HFFc6 (cell line): ENCODE data around the gene KCNF1. TPM values are rescaled to one million over a fixed set of nuclear protein-coding genes. Genes with fewer than 3 reads are reported as not detected.

ENCODE experiments used
- DNase-seq: peaks from one replicate; pipeline ENCODE4 v3.0.0-alpha.2; 2018
- H3K27ac Mint-ChIP-seq: 2 replicates; pipeline ENCODE4 v1.8.0; 2020; ENCODE audit warnings: mild to moderate bottlenecking, mixed read lengths
- H3K27me3 Mint-ChIP-seq: 2 replicates; pipeline ENCODE4 v1.8.0; 2021; ENCODE audit warnings: mild to moderate bottlenecking, moderate library complexity, mixed read lengths; ENCODE audit not compliant: insufficient read depth
- H3K36me3 Mint-ChIP-seq: 2 replicates; pipeline ENCODE4 v1.8.0; 2021; ENCODE audit warnings: low read depth, mixed read lengths
- H3K4me1 Mint-ChIP-seq: 2 replicates; pipeline ENCODE4 v1.8.0; 2020; ENCODE audit warnings: low read depth, mixed read lengths
- H3K4me3 Mint-ChIP-seq: 2 replicates; pipeline ENCODE4 v1.8.0; 2020; ENCODE audit warnings: mild to moderate bottlenecking, moderate library complexity, mixed read lengths
- H3K9me3 Mint-ChIP-seq: 2 replicates; pipeline ENCODE4 v1.8.0; 2020; ENCODE audit warnings: mild to moderate bottlenecking, mixed read lengths
- total RNA-seq, 6 experiments: library from RNA; stranded (reverse); fragmentation: NEBNext Ultra II Directional; extraction: Animal tissue kit (Norgen Biotek cat#: 25700); gene quantifications; 2 replicates in 1 of 6; 3 replicates in 5 of 6; pipeline ENCODE4 v1.2.3, GENCODE V29; 2021
- TF ChIP-seq, protein P1 (sequence below): fragments of 200-600 bp; sonication (generic); IDR thresholded peaks from 2 replicates; pipeline ENCODE4 v1.5.0; 2021; ENCODE audit warnings: antibody characterized with exemption, mild to moderate bottlenecking

KCNF1 gene
- total RNA-seq, 6 experiments from 2014 or later: 0.14 to 0.26 (median 0.18) TPM; not detected in 3

DNA sequence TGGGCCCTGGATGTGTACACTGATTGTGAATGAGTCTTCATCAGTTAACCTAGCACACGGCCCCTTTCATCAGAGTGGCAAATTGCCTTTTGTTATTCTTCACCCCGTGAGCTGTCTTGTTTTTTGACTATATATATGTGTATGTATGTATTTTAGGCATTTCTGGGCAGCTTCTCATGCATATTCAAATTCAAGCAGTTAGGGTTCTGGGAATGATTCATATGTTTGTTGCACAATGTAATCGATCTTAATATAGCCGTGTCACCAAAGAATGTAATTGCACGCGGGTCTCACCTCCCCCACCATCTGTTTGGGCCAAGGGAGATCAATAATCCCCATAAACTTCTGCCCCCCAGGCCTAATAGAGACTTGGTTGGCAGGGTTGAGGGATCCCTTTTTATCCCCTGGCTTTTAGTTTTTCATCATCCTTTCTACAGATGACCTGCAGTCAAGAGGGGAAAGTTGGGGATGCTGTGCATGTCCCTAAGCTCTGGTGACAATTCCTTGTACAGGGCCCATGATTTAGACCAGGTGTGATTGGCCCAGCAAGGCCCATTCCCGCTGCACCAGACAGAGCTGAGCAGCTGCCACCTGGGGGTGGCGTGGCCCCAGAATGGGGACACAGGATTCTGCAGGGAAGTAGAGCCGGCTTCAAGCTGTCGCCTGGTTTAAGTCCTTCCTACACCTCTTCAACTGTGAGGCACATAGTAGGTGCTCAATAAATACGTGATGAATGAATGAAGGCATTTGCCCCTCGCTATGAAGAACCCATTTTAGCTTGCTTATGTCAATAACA lies 19.2 kb downstream of the KCNF1 start:
- Mint-ChIP-seq H3K27ac (no peak overlapping the region), H3K4me3 (no peak overlapping the region), H3K27me3 (peaks cover 14% of the 10 kb centered on the region), H3K36me3 (no peaks in the 10 kb centered on the region), H3K9me3 (no peaks in the 10 kb centered on the region), H3K4me1 (peaks cover 68% of the 10 kb centered on the region)
- TF ChIP-seq, protein P1, sequence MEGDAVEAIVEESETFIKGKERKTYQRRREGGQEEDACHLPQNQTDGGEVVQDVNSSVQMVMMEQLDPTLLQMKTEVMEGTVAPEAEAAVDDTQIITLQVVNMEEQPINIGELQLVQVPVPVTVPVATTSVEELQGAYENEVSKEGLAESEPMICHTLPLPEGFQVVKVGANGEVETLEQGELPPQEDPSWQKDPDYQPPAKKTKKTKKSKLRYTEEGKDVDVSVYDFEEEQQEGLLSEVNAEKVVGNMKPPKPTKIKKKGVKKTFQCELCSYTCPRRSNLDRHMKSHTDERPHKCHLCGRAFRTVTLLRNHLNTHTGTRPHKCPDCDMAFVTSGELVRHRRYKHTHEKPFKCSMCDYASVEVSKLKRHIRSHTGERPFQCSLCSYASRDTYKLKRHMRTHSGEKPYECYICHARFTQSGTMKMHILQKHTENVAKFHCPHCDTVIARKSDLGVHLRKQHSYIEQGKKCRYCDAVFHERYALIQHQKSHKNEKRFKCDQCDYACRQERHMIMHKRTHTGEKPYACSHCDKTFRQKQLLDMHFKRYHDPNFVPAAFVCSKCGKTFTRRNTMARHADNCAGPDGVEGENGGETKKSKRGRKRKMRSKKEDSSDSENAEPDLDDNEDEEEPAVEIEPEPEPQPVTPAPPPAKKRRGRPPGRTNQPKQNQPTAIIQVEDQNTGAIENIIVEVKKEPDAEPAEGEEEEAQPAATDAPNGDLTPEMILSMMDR: no peak
- DNase-seq: no peak

DNA sequence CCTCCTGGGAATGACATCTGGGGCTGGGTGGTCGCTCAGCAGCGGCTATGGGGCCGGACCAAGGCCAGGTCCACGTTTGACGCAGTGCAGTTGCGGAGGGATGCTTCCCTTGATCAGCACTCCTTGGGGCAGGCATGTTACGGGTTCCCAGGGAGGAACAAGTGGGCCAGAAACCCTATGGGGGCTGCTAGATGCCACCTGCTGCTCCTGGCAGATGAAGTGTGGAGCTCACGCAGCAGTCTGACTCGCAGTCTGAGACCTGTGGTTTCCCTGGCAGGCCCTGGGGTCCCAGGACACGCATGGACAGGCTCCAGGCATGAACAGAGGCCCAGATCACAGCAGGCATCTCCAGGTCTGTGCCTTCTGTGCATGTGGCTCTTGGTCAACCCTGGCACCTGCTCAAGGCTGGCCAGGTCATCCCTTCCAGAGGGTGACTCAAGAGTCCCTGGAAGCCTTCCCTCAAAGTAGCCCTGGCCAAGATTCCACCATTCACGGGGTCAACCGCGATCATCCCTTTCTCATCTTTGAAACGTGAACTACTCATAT lies 20.0 kb downstream of the KCNF1 start:
- H3K27me3 Mint-ChIP-seq: peaks cover 8% of the 10 kb centered on the region

DNA sequence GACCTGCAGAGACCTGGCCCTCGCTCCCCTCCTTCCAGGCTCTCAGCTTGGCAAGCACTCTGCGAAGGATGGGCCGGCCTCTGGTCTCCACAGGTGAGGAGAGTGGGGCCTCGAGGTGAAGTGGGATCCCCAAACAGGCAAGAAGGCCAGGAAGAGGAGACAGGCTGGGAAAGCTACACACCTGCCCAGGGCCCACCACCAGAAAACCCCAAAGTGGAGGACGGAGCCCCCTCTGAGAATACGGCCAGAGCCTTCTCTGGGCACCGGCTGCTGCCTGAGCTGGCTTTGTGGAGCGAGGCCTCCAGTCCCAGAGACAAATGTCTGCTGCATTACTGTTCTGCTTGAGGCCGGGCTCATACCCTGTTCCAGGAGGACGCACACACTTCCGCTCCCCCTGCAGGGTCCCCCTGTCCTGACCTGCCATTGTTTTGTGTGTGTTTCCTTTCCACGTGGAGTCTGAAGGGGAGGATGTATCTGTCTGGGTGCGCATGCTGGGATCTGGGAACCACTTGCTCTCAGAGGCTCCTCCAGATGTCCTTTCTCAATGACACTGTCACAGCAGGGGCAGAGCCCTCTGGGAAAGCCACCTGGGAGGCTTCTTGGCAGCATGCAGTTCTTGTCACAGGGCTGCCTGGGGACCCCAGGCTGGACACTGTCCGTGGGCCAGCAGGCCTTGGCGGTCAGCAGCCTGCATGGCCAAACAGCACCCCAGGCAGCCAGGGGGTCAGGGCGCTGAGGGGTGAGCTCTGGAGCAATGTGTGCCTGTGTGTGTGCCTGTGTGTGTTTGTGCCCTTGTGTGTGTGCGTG lies 20.8 kb downstream of the KCNF1 start:
- TF ChIP-seq, protein P1: no peak
- peaks cover 4% of the 10 kb centered on the region; the same call in 1 of the 2 replicates for H3K9me3 Mint-ChIP-seq
- H3K27me3 Mint-ChIP-seq: peaks cover 7% of the 10 kb centered on the region
- H3K27ac Mint-ChIP-seq: peak overlapping the region; percentile 48
- no peak for DNase-seq
- no peak overlapping the region for H3K4me3 Mint-ChIP-seq
- peaks cover 6% of the 10 kb centered on the region for H3K36me3 Mint-ChIP-seq
- H3K4me1 Mint-ChIP-seq: peaks cover 79% of the 10 kb centered on the region

More for the DNA sequence above, 20.0 kb downstream of the KCNF1 start:
- no peak overlapping the region for H3K27ac Mint-ChIP-seq
- DNase-seq: peak; percentile 61
- no peaks in the 10 kb centered on the region for H3K9me3 Mint-ChIP-seq
- H3K4me3 Mint-ChIP-seq: no peak overlapping the region
- TF ChIP-seq, protein P1: no peak
- H3K36me3 Mint-ChIP-seq: no peaks in the 10 kb centered on the region
- peaks cover 72% of the 10 kb centered on the region for H3K4me1 Mint-ChIP-seq

DNA sequence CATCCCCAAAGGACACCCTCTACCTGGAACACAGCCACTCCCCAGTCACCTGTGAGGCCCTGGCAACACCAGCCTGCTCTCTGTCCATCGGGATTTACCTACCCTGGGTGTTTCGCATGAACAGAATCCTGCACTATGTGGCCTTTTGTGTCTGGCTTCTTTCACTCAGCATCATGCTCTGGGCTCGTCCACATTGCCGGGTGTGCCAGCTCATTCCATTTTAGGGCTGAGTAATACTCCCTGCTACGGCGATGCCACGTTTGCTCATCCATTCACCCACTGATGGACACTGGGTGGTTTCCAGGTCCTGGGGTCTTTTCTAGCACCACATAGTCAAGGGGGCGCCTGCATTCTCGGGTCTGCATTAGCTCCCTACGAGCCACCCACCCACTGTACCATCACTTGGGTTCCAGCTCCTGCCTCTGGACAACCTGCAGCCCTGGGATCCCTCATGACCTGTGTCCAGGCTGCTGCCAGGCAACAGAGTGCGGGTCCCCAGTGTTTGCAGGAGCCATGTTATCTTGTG lies 22.0 kb downstream of the KCNF1 start:
- H3K27me3 Mint-ChIP-seq: peaks cover 6% of the 10 kb centered on the region
- peak; percentile 11 for DNase-seq
- peaks cover 11% of the 10 kb centered on the region for H3K36me3 Mint-ChIP-seq
- H3K4me1 Mint-ChIP-seq: peaks cover 80% of the 10 kb centered on the region
- H3K4me3 Mint-ChIP-seq: no peak overlapping the region
- TF ChIP-seq, protein P1: no peak
- H3K27ac Mint-ChIP-seq: peak overlapping the region; percentile 6
- peaks cover 7% of the 10 kb centered on the region for H3K9me3 Mint-ChIP-seq

DNA sequence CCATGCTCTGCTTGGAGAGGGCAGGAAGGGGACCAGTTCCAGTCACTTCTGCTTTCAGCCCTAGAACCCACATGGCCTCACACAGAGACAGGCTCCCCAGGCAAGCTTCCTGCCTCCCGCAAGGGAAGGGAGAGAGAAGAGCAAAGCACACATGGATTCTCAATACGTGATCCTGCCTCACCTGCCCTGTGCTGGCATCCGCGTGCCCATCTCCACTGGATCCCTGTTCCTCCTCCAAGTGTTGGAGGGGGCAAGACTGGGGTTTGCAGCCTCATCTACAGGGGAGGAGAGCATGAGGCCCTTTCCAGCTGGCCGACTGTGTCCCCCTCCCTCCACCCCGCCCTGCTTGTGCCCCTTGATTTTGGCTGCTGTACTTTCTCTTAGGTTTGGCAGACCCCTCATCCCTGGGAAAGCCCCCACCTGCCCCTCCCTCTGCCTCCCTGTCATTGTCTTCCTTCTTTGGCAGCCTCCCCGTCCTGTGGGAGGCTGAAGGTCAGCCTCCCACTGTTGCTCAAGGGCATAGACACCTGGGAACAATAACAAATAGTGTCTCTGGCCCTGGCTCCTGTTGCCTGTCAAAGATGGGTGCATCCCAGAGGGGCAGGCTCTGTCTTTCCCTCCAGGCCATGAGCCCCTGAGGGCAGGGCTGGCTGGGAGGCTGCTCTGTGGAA lies 22.7 kb downstream of the KCNF1 start:
- Mint-ChIP-seq H3K27me3 (peaks cover 9% of the 10 kb centered on the region), H3K36me3 (peaks cover 18% of the 10 kb centered on the region), H3K27ac (peak overlapping the region; percentile 98), H3K4me3 (no peak overlapping the region), H3K4me1 (peaks cover 80% of the 10 kb centered on the region), H3K9me3 (peaks cover 13% of the 10 kb centered on the region)
- TF ChIP-seq, protein P1: no peak
- no peak for DNase-seq
